ENCODE measurements around the gene TCP11. TPM values are rescaled to one million over a fixed set of nuclear protein-coding genes. Genes with fewer than 3 reads are reported as not detected.
"Not testable (repeated sequence)": the region's sequence is repeated elsewhere in the genome, so short reads cannot be mapped to it uniquely, and the experiment has no call there.

The TCP11 gene
- total RNA-seq, 1 donor from 2014 or later: not detected

GRCh38 chr6:35128042-35128441 lies 13.1 kb downstream of the TCP11 start:
- Mint-ChIP-seq H3K4me1 (ENCODE audit: unreplicated experiment) (no peaks in the 10 kb centered on the region), H3K27me3 (no peaks in the 10 kb centered on the region), H3K4me3 (no peak overlapping the region), H3K9me3 (no peaks in the 10 kb centered on the region), H3K36me3 (no peaks in the 10 kb centered on the region), H3K27ac (no peak overlapping the region)
- TF ChIP-seq, protein P1, sequence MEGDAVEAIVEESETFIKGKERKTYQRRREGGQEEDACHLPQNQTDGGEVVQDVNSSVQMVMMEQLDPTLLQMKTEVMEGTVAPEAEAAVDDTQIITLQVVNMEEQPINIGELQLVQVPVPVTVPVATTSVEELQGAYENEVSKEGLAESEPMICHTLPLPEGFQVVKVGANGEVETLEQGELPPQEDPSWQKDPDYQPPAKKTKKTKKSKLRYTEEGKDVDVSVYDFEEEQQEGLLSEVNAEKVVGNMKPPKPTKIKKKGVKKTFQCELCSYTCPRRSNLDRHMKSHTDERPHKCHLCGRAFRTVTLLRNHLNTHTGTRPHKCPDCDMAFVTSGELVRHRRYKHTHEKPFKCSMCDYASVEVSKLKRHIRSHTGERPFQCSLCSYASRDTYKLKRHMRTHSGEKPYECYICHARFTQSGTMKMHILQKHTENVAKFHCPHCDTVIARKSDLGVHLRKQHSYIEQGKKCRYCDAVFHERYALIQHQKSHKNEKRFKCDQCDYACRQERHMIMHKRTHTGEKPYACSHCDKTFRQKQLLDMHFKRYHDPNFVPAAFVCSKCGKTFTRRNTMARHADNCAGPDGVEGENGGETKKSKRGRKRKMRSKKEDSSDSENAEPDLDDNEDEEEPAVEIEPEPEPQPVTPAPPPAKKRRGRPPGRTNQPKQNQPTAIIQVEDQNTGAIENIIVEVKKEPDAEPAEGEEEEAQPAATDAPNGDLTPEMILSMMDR (conservative IDR thresholded peaks at IDR 0.05): no peak
- no peak for DNase-seq (ENCODE audit: extremely low spot score, unreplicated experiment)

DNA sequence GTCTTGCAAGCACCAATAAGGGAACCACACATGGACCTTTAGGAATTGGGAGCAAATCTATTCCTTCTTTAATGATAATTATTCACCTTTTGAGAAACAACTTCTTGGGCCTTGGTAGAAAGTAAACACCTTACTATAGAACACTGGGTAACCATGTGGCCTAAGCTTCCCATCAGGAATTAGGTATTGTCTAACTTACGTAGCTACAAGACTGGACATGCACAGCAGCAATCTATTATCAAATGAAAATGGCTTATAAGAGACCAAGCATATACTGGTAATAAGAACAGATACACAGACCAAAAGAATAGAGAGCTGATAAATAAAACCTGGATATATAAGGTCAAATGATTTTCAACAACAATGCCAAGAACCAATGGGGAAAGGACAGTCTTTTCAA lies 16.8 kb downstream of the TCP11 start:
- no peaks in the 10 kb centered on the region for H3K36me3 Mint-ChIP-seq
- H3K27ac Mint-ChIP-seq: no peak overlapping the region
- no peaks in the 10 kb centered on the region for H3K4me1 Mint-ChIP-seq (ENCODE audit: unreplicated experiment)
- DNase-seq (ENCODE audit: extremely low spot score, unreplicated experiment): no peak
- H3K27me3 Mint-ChIP-seq: no peaks in the 10 kb centered on the region
- H3K4me3 Mint-ChIP-seq: no peak overlapping the region
- TF ChIP-seq, protein P1 (conservative IDR thresholded peaks at IDR 0.05): no peak
- no peaks in the 10 kb centered on the region for H3K9me3 Mint-ChIP-seq

DNA sequence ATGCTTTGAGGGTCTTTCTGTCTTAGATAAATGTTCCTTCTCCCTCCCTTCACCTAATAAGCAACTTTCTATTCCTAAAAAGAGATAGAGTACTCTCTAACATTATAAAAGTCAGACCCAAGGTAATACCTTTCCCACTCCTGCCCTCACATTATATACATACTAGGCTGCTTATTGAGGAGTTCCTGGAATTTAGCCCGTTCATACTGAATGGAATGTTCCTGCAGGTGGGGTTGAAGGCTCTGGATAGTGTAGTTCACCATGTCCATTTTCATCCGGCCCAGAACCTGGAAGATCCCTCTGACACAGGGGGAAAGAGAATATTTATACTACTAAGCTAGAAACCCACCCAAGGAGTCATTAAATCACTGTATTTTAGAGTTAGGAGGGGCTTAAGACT lies 20.4 kb downstream of the TCP11 start:
- H3K4me3 Mint-ChIP-seq: no peak overlapping the region
- H3K27me3 Mint-ChIP-seq: no peaks in the 10 kb centered on the region
- TF ChIP-seq, protein P1 (conservative IDR thresholded peaks at IDR 0.05): no peak
- no peak overlapping the region for H3K27ac Mint-ChIP-seq
- H3K36me3 Mint-ChIP-seq: no peaks in the 10 kb centered on the region
- DNase-seq (ENCODE audit: extremely low spot score, unreplicated experiment): no peak
- no peaks in the 10 kb centered on the region for H3K4me1 Mint-ChIP-seq (ENCODE audit: unreplicated experiment)
- H3K9me3 Mint-ChIP-seq: no peaks in the 10 kb centered on the region

DNA sequence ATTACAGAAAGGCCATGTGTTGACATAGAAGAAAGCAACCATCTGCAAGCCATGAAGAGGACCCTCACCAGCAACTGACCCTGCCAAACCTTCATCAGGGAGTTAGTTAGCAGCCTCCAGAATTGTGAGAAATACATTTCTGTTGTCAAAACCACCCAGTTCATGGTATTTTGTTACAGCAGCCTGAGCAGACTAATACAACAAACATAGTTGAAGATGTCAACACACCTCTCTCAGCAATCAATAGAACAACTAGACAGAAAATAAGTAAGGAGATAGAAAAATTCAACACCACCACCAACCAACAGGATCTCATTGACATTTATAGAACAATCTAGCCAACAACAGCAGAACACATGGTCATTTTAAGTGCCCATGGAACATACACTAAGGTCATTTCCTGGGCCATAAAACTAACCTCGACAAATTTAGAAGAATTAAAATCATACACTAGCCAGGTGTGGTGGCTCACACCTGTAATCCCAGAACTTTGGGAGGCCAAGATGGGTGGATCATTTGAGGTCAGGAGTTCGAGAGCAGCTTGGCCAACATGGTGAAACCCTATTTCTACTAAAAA lies 32.7 kb downstream of the TCP11 start:
- Mint-ChIP-seq H3K27ac (no peak overlapping the region), H3K4me1 (ENCODE audit: unreplicated experiment) (peaks cover 4% of the 10 kb centered on the region), H3K9me3 (peaks cover 9% of the 10 kb centered on the region)

DNA sequence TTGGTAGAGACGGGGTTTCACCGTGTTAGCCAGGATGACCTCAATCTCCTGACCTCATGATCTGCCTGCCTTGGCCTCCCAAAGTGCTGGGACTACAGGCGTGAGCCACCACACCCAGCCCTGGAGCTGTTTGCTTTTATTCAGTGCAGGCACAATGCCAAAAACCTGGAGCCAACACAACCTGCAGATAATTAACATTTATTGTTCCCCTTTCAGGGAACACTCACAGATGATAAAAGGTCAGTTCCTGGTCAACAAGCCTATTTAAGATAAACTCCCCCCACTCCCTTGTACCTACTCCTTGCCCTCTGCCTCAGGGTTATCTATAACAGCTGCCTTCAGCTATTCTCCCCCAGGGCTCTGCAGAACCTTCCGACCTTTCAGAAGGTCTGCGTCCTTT lies 33.4 kb downstream of the TCP11 start:
- H3K36me3 Mint-ChIP-seq: not testable (repeated sequence)

More for the DNA sequence above, 32.7 kb downstream of the TCP11 start:
- no peaks in the 10 kb centered on the region for H3K27me3 Mint-ChIP-seq
- H3K4me3 Mint-ChIP-seq: no peak overlapping the region
- TF ChIP-seq, protein P1 (conservative IDR thresholded peaks at IDR 0.05): no peak
- DNase-seq (ENCODE audit: extremely low spot score, unreplicated experiment): no peak
- H3K36me3 Mint-ChIP-seq: no peaks in the 10 kb centered on the region

DNA sequence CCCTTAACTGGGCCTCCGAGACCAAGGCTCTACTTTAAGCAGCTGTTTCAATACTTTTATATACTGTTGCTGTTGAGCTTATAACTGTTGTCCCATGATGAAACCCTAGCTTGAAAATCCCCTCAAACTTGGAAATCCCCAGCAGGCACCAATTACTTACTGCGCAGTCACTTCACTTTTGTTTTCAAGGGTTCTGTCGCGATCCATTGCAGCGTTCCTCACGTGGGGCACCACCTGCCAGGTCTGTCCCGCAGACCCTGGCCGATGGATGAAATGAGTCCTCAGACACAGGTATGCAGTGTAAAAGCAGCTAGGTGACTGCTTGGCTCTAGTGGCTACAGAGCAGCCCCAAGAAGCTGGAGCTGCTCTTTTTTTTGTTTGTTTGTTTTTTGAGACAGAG lies 33.9 kb downstream of the TCP11 start:
- H3K27me3 Mint-ChIP-seq; DNase-seq (ENCODE audit: extremely low spot score, unreplicated experiment); H3K9me3 Mint-ChIP-seq; H3K27ac Mint-ChIP-seq; H3K36me3 Mint-ChIP-seq; H3K4me1 Mint-ChIP-seq (ENCODE audit: unreplicated experiment); H3K4me3 Mint-ChIP-seq: not testable (repeated sequence)

More for the DNA sequence above, 33.4 kb downstream of the TCP11 start:
- H3K4me1 Mint-ChIP-seq (ENCODE audit: unreplicated experiment); H3K27me3 Mint-ChIP-seq; H3K27ac Mint-ChIP-seq; H3K4me3 Mint-ChIP-seq; DNase-seq (ENCODE audit: extremely low spot score, unreplicated experiment); H3K9me3 Mint-ChIP-seq: not testable (repeated sequence)

GRCh38 chr6:35106061-35106460 lies 35.1 kb downstream of the TCP11 start:
- not testable (repeated sequence) for H3K27ac Mint-ChIP-seq; DNase-seq (ENCODE audit: extremely low spot score, unreplicated experiment); H3K36me3 Mint-ChIP-seq; H3K27me3 Mint-ChIP-seq; H3K9me3 Mint-ChIP-seq; H3K4me3 Mint-ChIP-seq; H3K4me1 Mint-ChIP-seq (ENCODE audit: unreplicated experiment)
